HG03342 (cell line): ENCODE data around the gene KCNH6.
A peak's percentile ranks its signal among the peaks of the same experiment; 100 is the strongest.

Experiments
- ATAC-seq: cut with Tn5 transposase; IDR thresholded peaks from one replicate; pipeline ENCODE4 v1.9.1; 2021; ENCODE audit warnings: mild to moderate bottlenecking, moderate library complexity; ENCODE audit not compliant: unreplicated experiment

KCNH6 gene, protein sequence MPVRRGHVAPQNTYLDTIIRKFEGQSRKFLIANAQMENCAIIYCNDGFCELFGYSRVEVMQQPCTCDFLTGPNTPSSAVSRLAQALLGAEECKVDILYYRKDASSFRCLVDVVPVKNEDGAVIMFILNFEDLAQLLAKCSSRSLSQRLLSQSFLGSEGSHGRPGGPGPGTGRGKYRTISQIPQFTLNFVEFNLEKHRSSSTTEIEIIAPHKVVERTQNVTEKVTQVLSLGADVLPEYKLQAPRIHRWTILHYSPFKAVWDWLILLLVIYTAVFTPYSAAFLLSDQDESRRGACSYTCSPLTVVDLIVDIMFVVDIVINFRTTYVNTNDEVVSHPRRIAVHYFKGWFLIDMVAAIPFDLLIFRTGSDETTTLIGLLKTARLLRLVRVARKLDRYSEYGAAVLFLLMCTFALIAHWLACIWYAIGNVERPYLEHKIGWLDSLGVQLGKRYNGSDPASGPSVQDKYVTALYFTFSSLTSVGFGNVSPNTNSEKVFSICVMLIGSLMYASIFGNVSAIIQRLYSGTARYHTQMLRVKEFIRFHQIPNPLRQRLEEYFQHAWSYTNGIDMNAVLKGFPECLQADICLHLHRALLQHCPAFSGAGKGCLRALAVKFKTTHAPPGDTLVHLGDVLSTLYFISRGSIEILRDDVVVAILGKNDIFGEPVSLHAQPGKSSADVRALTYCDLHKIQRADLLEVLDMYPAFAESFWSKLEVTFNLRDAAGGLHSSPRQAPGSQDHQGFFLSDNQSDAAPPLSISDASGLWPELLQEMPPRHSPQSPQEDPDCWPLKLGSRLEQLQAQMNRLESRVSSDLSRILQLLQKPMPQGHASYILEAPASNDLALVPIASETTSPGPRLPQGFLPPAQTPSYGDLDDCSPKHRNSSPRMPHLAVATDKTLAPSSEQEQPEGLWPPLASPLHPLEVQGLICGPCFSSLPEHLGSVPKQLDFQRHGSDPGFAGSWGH

DNA sequence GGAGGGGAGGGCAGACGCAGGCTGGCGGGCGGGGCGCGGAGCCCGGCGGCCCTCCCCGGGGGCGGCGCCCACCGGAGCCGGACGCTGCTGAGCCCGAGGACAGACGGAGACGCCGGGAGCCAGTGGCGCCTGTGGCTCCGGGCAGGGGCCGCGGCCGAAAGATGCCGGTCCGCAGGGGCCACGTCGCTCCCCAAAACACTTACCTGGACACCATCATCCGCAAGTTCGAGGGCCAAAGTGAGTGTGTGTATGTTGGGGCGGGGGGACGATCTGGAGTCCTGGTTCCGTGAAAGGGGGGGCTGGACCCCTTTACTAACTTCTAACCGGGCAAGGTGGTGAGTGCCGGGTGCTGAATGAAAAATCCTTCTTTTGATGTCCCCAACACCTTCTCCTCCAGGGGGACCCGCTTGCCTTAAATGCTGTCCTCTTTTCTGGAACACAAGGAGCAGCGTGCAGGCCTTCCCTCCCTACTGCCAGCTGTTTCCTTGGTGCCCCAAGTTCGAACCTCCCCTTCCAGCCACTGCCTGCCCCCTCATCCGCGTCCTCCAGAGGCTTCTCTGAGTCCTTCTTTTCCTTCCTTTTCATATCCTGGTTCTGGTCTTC, at the start of gene KCNH6:
Gene KCNH6, plus strand, starts transcription at position 106 of the 603 bp plus-strand sequence. Its CDS starts 56 bp downstream, at position 162.
- ATAC-seq = no peak

DNA sequence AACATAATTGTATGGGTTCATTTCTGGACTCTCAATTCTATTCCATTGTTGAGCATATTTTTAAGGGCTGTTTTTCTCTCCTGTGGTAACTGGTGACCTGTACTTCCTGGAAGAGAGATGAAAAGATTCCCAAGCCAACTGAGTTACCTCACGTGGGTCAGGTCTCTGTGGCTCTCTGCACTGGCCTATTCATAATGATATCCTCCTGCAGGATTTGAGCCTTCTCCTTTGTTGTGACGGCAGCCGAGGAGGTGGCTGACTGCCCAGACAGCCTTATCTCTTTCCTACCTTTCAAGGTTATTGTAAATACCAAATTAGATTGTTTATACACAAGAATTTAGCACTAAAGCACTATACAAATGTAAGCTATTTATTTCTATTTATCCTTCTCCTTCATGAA, 49.0 kb upstream of the KCNH6 start:
- no peak for ATAC-seq

DNA sequence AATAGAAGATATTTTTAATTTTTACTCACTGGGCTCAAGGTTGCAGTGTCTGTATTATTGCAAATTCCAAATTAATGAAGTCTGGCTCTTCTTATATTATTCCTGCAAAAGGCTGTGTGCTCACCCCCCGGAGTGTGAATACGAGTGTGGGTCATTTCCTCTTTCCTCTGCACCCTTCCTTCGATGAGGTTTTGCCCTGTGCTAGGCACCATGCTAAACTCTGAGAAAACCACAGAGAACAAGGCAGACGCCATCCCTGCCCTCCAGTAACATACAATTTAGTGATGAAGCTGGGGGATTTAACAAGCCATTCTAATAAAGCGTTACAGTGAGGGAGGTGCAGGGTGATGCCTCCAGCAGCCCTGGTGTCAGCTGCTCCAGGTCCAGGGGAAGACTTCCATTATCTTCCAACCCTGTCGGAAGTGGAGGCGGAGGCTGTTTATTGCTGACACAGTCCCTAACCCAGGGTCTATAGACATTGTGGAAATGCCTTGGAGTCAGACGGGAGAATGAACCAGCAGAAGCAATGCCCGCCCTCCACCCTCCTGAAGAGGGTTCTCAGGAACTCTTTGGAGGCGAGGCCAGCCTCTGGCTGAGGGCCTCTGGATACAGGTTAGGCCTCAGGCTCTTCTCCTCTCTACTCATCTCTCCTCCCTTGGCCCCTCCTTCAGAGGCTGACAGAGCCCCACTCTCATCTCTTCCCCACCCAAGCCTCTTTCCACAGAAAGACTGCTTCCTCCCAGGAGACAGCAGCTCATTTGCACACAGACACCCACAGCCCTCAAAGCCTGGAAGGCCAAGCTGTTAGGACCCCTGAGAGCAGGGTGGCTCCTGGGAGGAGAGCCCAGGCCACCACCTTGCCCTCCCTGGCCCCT, 48.3 kb upstream of the KCNH6 start:
- ATAC-seq = no peak

DNA sequence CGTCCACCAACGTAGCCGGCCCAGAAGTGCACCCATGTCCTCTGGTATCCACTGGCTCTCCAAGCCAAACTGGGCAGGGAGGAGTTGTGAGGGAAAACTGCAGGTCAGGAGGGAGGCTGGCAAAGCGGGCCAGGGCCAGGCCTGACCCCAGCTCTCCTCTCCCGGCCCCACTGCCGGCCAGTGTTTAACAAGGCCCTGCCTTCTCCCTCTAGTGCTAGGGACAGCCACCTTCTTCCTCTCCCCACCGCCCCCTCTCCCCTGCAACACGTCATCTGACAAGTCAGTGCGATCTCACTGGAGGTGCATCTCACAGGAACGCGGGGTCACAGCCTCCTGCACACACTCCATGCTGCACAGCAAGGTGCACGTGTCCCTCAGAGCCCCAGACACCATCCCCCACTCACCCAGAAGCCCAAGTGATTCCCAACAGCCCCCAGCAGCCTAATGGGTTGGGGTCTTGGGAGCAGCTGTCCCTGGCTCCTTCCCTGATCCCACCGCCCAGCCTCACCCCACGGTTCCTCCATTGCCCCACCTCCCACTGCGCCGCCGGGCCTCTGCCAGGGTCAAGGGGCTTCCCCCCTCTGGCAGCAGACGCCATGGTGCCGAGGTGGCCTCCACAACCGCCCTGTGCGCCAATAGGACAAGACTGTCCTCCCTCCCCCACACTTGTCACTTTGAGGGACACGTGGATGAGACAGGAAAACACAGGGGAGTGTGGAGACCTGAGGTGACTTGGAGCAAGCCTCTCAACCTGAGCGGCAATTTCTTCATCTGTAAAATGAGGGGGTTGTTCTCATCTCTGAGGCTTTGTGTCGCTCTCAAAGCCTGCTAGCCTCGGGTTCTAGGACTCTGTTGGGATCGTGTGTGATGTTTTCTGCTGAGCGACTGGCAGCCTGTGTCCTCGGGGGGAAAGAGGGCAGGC, 47.4 kb upstream of the KCNH6 start:
- ATAC-seq = no peak

DNA sequence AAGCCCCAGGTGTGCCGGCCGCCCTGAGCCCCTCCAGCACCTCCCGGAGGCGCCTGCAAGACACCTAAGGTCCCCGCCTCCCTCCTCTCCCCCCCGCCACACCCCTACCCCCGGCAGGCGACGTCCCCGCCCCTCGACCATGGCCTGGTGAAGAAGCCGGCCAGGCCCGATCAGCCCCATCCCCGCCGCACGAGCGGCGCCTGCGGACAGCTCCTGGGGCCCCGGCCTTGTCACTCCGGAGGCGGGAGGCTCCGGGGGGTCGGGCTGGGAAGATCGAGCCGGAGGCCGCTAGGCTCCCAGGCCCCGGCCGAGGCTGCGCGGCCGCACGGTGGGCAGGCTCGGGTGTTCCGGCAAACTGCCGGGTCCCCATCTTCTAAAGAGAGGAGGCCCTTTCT, 46.7 kb upstream of the KCNH6 start:
- no peak for ATAC-seq

DNA sequence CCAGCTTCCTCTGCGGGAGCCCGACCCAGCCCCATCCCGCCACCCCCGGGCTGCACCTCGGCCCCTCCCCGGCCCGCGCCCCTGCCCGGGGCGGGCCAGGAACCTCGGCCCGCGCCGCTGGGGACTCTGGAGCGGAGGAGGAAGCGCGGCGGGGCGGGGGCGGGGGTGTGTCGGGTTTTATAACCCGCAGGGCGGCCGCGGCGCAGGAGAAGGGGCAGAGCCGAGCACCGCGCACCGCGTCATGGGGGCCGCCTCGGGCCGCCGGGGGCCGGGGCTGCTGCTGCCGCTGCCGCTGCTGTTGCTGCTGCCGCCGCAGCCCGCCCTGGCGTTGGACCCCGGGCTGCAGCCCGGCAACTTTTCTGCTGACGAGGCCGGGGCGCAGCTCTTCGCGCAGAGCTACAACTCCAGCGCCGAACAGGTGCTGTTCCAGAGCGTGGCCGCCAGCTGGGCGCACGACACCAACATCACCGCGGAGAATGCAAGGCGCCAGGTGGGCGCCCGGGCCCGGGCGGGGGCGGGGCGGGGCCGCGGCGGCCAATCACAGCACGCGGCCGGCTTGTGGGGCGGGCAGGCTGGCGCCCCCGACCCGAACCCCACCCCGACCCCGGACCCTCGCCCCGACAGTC, 46.2 kb upstream of the KCNH6 start, which contains the start of gene ACE:
Gene ACE, plus strand, starts transcription at position 208 of the 626 bp plus-strand sequence. Its CDS starts 34 bp downstream, at position 242.
- peak; percentile 55 for ATAC-seq

DNA sequence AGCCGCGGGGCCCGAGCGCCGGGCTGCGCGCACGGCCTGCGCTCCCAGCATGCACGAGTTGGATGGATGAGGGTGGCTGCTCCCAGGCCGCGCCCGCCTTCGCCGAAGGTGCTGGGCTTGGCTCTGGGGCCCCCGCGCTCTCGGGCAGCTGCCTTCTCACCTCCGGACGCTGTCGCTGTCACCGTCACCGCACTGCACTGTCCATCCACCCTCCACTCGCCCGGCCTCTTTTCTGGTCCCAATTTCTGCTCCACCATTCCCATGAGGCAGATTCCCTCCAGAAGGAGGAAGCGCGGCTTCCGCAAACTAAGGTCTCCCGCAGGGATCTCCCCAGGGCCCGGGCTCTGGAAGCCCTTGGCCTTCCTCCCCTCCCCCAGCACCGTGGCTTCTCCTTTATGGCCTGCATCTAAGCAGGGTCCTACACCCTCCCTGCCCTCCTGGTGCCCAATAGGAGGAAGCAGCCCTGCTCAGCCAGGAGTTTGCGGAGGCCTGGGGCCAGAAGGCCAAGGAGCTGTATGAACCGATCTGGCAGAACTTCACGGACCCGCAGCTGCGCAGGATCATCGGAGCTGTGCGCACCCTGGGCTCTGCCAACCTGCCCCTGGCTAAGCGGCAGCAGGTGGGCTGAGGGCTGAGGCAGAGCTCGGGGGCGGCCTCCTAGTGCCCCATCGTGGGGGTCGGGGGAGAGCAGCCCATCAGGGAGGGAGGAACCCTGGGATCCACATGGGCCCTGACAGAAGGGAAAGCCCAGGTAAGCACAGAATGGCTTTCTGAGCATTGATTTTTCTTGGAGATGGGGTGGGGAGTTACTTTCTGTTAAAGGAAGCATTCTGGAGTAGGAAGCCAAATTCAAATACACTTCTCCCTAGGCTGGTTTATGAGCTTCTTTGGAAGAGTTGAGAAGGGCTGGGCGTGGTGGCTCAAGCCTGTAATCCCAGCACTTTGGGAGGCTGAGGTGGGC, 45.4 kb upstream of the KCNH6 start:
- peak; percentile 18 for ATAC-seq

DNA sequence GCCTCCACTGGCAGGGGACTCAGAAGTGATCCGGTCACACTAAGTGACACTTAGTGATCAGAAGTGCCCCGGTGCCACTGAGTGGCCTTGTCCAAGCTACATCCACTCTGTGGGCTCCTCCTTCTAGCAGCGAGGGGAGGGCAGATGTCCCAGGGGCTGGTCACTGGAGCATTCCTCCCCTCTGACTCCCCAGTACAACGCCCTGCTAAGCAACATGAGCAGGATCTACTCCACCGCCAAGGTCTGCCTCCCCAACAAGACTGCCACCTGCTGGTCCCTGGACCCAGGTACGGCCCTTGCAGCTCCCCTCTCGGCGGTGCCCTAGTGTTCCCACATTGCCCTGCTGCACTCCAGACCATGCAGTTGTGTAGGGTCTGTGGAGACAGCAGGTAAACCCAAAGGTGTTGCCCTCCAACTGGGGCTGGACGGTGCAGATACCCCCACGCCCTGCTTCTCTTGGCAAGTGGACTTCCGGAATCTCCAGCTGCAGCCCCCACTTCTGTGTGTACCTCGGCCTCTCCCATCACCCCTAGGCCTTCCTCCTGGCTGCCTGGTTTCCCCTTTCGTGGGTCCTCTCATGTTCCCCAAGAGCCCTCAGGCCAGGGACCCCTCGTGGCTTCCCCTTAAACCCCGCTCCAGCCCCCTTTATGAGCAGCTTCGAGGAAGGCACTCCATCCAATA, 44.2 kb upstream of the KCNH6 start:
- peak; percentile 70 for ATAC-seq

DNA sequence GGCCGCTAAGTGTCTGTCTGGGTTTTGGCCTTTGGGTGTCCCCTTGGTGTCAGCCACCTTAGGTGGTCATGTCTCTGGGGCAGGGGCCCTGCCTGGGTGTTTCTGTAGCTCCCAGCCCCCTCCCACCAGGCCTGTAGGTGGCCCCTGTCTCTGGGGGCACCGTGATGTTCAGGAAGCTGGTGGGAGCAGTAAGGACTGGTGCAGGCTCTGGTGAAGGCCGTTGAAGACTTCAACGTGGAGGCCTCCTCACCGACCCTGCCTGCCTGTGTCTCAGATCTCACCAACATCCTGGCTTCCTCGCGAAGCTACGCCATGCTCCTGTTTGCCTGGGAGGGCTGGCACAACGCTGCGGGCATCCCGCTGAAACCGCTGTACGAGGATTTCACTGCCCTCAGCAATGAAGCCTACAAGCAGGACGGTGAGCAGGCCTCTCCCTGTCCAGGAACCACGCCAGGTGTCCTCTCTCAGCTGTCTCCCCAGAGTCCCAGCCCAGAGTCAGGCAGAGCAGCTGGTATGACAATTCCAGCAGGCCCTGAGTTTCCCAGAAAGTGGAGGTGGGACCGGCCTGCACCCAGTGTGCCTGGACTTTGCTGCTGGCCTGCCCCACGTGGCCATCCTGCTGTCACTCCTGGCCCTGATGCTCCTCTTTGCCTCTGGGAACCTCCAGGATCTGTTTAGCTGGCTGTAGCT, 43.5 kb upstream of the KCNH6 start:
- ATAC-seq = no peak

DNA sequence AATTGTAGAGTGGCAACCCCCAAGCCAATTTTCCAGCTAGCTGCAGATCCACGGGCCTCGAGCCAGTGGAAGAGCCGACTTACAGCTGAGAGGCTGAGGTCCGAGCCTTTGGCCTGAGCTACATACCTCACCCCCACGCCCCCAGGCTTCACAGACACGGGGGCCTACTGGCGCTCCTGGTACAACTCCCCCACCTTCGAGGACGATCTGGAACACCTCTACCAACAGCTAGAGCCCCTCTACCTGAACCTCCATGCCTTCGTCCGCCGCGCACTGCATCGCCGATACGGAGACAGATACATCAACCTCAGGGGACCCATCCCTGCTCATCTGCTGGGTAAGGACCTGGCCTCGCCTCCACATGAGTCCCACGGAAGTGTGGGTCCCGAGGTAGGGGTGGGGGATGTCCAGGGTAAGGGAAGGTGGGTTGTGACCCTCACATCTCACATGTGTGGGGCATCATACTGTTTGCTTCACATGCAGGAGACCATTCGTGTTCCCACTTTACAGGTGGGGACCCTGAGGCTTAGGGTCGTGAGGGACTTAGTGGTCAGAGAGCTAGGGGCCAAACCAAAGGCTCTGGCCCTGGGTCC, 42.9 kb upstream of the KCNH6 start:
- no peak for ATAC-seq

DNA sequence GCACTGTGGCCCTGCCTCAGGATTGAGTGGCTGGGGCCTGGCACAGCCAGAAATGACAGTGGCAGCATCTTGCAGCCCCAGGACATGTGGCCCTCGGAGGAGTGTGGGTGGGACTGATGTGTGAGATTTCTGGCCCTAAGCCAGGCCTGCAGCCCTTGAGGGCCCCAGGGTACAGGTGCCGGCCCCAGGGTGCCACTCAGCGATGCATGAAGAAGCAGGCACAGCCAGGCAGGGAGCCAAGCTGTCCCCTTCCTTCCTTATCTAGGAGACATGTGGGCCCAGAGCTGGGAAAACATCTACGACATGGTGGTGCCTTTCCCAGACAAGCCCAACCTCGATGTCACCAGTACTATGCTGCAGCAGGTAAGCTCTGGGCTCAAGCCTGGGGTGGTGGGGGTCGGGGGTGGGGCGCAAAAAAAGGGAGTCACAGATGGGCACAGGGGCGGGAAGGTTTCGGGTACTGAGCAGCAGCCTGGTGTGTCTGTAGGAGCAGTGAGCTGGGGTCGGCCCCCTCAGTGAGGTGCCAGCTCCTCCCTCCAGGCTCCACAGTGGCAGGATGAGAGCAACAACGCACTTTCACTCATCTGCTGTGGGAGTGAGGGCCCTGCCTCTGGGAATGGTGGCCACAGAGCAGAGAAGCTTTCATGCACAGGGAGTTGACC, 42.2 kb upstream of the KCNH6 start:
- ATAC-seq = no peak

DNA sequence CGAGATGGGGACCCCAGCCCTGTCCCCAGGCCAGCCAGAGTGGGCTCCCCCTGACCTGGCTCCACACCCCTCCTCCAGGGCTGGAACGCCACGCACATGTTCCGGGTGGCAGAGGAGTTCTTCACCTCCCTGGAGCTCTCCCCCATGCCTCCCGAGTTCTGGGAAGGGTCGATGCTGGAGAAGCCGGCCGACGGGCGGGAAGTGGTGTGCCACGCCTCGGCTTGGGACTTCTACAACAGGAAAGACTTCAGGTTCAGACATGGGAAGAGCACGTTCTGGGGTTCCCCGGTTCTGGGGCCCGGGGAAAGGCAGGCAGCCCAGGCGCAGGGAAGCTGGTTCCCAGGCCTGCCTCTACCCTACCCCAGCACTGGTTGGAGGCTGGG, 41.7 kb upstream of the KCNH6 start:
- ATAC-seq = no peak

DNA sequence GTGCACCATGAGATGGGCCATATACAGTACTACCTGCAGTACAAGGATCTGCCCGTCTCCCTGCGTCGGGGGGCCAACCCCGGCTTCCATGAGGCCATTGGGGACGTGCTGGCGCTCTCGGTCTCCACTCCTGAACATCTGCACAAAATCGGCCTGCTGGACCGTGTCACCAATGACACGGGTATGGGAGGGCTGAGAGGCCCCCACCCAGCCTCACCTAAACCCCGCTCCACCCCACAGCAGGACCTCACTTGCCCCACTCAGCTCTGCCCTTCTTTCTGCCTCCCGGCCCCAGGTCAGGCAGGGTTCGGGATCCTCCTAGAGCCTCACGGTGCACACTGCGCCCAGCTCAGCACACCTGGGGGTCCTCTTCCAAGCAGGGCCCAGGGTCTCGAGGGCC, 40.6 kb upstream of the KCNH6 start:
- no peak for ATAC-seq

DNA sequence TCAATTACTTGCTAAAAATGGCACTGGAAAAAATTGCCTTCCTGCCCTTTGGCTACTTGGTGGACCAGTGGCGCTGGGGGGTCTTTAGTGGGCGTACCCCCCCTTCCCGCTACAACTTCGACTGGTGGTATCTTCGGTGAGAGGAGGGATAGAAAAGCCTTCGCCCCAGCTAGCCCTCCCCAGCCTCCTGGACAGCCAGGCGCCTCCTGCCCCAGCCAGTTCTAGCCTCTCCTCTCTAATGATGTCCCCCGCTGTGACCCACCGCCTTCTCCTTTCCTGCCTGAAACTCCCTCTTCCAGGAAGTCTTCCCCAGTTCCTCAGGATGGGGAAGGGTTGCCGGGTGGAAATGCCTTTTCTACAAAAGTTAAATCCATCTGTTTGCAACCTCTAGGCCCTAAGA, 40.1 kb upstream of the KCNH6 start:
- ATAC-seq = no peak

DNA sequence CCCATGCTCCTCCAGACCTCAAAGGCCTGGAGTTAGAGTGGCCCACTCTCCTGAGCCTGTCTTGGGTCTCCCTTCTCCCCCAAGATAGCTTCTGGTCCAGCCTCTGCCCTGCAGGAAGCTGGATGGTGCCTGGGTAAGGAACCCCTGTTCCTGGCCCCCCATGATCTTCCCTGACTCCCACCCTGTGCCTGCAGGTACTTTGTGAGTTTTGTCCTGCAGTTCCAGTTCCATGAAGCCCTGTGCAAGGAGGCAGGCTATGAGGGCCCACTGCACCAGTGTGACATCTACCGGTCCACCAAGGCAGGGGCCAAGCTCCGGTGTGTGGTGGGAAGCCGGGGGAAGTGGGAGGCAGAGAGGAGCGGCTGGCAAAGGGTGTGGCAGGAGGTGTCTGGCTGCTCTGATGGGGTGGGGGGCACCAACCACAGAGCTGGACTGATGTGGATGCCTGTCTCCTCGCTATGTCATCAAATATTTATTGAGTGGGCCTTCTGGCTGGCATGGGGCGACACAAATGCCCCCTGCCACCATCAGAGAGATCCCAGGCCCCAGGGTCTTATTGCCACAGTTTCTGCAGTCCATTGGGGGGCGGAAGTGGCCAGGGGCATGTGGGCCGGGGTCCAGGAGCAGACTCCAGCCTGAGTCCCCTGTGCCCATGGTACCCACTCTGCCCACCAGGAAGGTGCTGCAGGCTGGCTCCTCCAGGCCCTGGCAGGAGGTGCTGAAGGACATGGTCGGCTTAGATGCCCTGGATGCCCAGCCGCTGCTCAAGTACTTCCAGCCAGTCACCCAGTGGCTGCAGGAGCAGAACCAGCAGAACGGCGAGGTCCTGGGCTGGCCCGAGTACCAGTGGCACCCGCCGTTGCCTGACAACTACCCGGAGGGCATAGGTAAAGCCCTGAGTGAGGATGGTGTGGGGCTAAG, 39.2 kb upstream of the KCNH6 start:
- ATAC-seq = no peak
